OCI-LY1 (cell line): Measurements from ENCODE around the gene COMMD1.

Experiments used
- EZH2 ChIP-seq: fragments of 200-600 bp; sonication (generic), shearing (Covaris generic); IDR thresholded peaks from 2 replicates; pipeline ENCODE4 v1.8.0; 2017; ENCODE audit warnings: borderline replicate concordance, mixed run types, mild to moderate bottlenecking, antibody characterized with exemption, low read length, moderate library complexity, mixed read lengths
- TF ChIP-seq, protein P1 (sequence below): fragments of 200-600 bp; sonication (generic), shearing (Covaris generic); IDR thresholded peaks from 2 replicates; pipeline ENCODE4 v1.5.1; 2017; ENCODE audit warnings: mild to moderate bottlenecking, antibody characterized with exemption, low read length, moderate library complexity, mixed read lengths

DNA sequence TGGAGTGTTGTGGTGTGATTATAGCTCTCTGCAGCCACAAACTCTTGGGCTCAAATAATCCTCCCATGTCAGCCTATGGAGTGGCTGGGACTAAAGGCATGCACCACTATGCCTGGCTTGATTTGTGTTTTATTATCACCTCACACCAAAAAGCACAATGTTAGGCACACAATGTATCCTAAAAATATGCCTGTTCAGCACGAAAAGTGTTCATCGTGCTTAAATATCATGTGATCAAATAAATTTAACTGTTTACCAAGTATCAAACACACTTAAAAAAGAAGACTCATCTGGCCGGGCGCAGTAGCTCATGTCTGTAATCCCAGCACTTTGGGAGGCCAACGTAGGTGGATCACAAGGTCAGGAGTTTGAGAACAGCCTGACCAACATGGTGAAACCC is 22.6 kb upstream of the COMMD1 start:
- TF ChIP-seq, protein P1, sequence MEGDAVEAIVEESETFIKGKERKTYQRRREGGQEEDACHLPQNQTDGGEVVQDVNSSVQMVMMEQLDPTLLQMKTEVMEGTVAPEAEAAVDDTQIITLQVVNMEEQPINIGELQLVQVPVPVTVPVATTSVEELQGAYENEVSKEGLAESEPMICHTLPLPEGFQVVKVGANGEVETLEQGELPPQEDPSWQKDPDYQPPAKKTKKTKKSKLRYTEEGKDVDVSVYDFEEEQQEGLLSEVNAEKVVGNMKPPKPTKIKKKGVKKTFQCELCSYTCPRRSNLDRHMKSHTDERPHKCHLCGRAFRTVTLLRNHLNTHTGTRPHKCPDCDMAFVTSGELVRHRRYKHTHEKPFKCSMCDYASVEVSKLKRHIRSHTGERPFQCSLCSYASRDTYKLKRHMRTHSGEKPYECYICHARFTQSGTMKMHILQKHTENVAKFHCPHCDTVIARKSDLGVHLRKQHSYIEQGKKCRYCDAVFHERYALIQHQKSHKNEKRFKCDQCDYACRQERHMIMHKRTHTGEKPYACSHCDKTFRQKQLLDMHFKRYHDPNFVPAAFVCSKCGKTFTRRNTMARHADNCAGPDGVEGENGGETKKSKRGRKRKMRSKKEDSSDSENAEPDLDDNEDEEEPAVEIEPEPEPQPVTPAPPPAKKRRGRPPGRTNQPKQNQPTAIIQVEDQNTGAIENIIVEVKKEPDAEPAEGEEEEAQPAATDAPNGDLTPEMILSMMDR = no peak
- no peak for TF ChIP-seq EZH2
